ENCODE measurements around the gene SYNE3. TPM values are rescaled to one million over a fixed set of nuclear protein-coding genes. Genes with fewer than 3 reads are reported as not detected.

Gene SYNE3
- total RNA-seq, 1 donor from 2014 or later: 105 TPM

DNA sequence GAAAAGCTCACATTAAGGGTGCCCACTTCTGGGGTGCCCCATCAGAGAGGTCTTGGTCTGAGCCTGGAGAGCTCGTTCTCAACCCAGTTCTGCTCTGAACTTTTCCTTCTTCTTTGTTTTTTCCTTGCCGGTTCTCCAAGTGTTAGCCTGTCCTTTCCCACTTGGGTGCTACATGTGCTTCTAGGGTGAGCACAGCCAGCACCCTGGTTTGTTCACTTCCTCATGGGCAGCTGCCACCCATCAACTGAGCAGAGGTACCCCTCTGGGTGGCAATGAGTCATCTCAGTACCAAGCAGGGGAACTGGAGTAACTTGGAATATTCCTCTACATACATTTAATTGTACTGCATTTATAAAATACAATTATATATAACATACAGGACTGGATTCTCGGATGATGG, 3.9 kb upstream of the SYNE3 start:
- peaks cover 77% of the 10 kb centered on the region for H3K4me1 Mint-ChIP-seq (ENCODE audit: unreplicated experiment)
- TF ChIP-seq, protein P1, sequence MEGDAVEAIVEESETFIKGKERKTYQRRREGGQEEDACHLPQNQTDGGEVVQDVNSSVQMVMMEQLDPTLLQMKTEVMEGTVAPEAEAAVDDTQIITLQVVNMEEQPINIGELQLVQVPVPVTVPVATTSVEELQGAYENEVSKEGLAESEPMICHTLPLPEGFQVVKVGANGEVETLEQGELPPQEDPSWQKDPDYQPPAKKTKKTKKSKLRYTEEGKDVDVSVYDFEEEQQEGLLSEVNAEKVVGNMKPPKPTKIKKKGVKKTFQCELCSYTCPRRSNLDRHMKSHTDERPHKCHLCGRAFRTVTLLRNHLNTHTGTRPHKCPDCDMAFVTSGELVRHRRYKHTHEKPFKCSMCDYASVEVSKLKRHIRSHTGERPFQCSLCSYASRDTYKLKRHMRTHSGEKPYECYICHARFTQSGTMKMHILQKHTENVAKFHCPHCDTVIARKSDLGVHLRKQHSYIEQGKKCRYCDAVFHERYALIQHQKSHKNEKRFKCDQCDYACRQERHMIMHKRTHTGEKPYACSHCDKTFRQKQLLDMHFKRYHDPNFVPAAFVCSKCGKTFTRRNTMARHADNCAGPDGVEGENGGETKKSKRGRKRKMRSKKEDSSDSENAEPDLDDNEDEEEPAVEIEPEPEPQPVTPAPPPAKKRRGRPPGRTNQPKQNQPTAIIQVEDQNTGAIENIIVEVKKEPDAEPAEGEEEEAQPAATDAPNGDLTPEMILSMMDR (IDR thresholded peaks at IDR 0.05): no peak
- no peak for DNase-seq (ENCODE audit: extremely low spot score, unreplicated experiment)
- no peaks in the 10 kb centered on the region for H3K27me3 Mint-ChIP-seq (ENCODE audit: unreplicated experiment)
- H3K9me3 Mint-ChIP-seq (ENCODE audit: unreplicated experiment): no peaks in the 10 kb centered on the region
- H3K36me3 Mint-ChIP-seq (ENCODE audit: unreplicated experiment): peaks cover 4% of the 10 kb centered on the region
- H3K27ac Mint-ChIP-seq (ENCODE audit: unreplicated experiment): peak overlapping the region; percentile 95
- no peak overlapping the region for H3K4me3 Mint-ChIP-seq (ENCODE audit: unreplicated experiment)

DNA sequence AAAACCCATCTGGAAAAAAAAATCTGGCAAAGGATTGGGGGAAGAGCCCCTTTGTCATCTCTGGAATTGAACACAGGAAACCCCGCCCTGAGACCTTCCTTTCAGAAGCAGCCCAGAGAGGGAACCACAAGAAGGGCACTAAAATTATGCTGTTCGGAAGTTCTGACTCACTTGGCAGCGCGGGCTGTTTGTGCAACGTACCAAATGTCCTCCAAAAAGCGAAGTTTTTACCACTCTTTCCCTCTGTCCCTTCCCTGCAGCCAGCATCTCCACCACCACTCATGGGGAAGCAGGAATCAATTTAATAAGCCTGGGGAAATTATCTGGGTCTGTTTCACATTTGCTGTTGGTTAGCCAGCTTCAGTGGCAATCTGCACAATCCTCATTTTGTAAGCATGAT, 3.2 kb upstream of the SYNE3 start:
- H3K4me3 Mint-ChIP-seq (ENCODE audit: unreplicated experiment): peak overlapping the region; percentile 35
- peaks cover 79% of the 10 kb centered on the region for H3K4me1 Mint-ChIP-seq (ENCODE audit: unreplicated experiment)
- H3K36me3 Mint-ChIP-seq (ENCODE audit: unreplicated experiment): peaks cover 4% of the 10 kb centered on the region
- H3K27ac Mint-ChIP-seq (ENCODE audit: unreplicated experiment): peak overlapping the region; percentile 95
- no peak for DNase-seq (ENCODE audit: extremely low spot score, unreplicated experiment)
- H3K9me3 Mint-ChIP-seq (ENCODE audit: unreplicated experiment): no peaks in the 10 kb centered on the region
- TF ChIP-seq, protein P1 (IDR thresholded peaks at IDR 0.05): no peak
- no peaks in the 10 kb centered on the region for H3K27me3 Mint-ChIP-seq (ENCODE audit: unreplicated experiment)

DNA sequence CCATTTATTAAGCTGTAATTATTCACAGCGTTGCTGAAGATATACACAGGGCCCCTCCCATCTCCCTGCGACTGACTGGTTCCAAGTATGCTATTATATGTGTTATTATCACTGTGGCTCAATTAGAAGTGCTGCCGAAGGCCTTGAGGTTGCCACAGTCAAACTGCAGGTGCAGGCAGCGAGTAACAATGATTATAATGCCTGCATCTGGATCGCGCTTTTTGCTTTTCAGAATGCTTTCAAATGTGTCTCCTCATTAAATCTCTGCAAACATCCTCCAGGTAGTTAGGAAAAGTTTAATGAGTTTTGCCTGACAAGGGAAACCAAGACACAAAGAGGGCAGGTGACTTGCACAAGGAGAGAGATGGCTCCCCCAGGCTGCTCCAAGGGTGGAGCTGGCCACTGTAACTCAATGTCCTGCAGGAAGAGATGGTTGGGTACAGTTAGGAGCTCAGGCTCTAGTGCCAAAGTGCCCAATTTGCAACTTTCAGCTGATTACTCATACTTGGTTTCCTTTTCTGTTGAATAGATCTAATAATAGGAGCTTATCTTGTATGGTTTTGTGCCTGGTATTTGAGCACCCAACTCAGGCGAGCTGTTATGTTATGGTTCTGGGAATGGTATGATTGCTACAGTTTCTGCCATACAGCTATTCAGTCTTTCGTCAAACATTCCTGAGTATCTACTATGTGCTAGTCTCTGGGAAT, 1.7 kb upstream of the SYNE3 start:
- Mint-ChIP-seq H3K27ac (ENCODE audit: unreplicated experiment) (peak overlapping the region; percentile 95), H3K27me3 (ENCODE audit: unreplicated experiment) (no peaks in the 10 kb centered on the region), H3K9me3 (ENCODE audit: unreplicated experiment) (no peaks in the 10 kb centered on the region), H3K36me3 (ENCODE audit: unreplicated experiment) (peaks cover 4% of the 10 kb centered on the region), H3K4me1 (ENCODE audit: unreplicated experiment) (peaks cover 77% of the 10 kb centered on the region), H3K4me3 (ENCODE audit: unreplicated experiment) (no peak overlapping the region)
- no peak for DNase-seq (ENCODE audit: extremely low spot score, unreplicated experiment)
- TF ChIP-seq, protein P1 (IDR thresholded peaks at IDR 0.05): no peak

DNA sequence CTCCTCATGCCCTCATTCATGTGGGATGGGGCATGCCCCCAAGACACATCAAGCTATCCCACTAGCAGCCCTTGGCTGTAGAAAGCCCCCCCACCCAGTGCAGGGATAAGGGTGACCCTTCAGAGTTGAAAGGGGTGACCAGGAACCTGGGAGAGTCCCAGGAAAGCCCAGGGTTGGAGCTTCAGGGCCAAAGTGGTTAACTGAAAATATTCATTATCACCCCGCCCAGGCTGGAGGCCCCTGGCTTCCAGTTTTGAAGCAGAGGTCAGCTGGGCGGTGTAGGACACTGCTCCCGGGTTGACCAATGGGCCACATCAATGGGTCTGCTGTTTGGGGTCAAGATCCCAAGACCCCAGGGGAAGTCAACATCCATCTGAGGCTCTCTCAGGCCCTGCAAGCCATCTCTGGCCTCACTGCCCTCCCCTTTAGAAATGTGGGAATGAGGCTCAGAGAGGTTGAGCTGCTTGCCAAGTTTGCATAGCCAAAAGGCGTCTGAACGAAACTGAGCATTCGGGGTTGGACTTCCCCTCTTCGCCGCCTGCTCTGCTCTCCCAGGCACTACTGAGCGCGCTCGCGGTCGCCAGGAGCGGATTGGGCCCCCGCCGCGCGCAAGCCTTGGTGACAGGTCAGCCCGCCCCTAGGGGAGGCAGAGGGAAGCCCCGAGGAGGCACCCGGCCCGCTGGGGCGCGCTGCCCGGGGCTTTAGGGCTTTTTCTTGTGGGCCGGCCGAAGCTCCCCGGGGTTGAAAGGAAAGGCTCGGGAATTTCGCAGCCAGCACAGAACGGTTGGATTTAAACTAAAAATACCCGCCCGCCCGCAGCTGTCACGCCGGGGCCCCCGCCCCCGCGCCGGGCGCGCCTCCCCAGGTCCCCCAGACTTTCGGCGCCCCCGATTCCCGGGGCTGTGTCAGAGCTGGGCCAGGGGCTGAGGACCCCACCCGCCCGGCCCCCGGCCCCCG, 576 bp downstream of the SYNE3 start:
- TF ChIP-seq, protein P1 (IDR thresholded peaks at IDR 0.05): peak; percentile 39
- Mint-ChIP-seq H3K36me3 (ENCODE audit: unreplicated experiment) (peaks cover 7% of the 10 kb centered on the region), H3K9me3 (ENCODE audit: unreplicated experiment) (no peaks in the 10 kb centered on the region)

DNA sequence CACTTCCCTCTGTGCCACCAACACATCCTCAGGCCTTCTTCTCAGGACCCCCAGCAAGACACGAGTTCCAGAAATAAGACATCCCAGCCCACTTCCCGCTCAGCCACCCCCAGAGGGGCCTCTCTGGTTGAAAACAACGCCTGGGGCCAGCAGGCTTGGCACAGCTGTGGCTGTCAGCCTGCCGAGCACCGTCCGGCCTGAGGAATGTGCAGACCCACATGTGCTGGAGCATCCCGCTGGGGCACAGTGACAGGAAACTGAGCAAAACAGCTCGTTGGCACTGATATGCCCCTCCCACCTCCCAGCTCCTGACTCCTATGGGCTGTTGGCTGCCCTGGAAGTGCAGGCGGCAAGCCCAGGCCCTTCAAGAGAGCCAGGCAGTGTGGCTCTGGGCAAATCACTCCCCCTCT, 1.4 kb downstream of the SYNE3 start:
- H3K27ac Mint-ChIP-seq (ENCODE audit: unreplicated experiment): peak overlapping the region; percentile 89
- peak overlapping the region; percentile 83 for H3K4me3 Mint-ChIP-seq (ENCODE audit: unreplicated experiment)
- peaks cover 73% of the 10 kb centered on the region for H3K4me1 Mint-ChIP-seq (ENCODE audit: unreplicated experiment)
- H3K27me3 Mint-ChIP-seq (ENCODE audit: unreplicated experiment): no peaks in the 10 kb centered on the region
- TF ChIP-seq, protein P1 (IDR thresholded peaks at IDR 0.05): no peak
- no peaks in the 10 kb centered on the region for H3K9me3 Mint-ChIP-seq (ENCODE audit: unreplicated experiment)
- DNase-seq (ENCODE audit: extremely low spot score, unreplicated experiment): peak; percentile 96
- H3K36me3 Mint-ChIP-seq (ENCODE audit: unreplicated experiment): peaks cover 9% of the 10 kb centered on the region

More for the DNA sequence above, 576 bp downstream of the SYNE3 start:
- peak overlapping the region; percentile 89 for H3K27ac Mint-ChIP-seq (ENCODE audit: unreplicated experiment)
- H3K4me1 Mint-ChIP-seq (ENCODE audit: unreplicated experiment): peaks cover 76% of the 10 kb centered on the region
- H3K4me3 Mint-ChIP-seq (ENCODE audit: unreplicated experiment): peak overlapping the region; percentile 83
- no peak for DNase-seq (ENCODE audit: extremely low spot score, unreplicated experiment)
- H3K27me3 Mint-ChIP-seq (ENCODE audit: unreplicated experiment): no peaks in the 10 kb centered on the region

Data from osteocyte (in vitro differentiated cells).